CD14-positive monocyte (primary cell): Measurements from ENCODE around the gene NLRP12. TPM values are rescaled to one million over a fixed set of nuclear protein-coding genes. Genes with fewer than 3 reads are reported as not detected.
"Not testable (repeated sequence)": the region's sequence is repeated elsewhere in the genome, so short reads cannot be mapped to it uniquely, and the experiment has no call there.

Source experiments
- DNase-seq, 3 donors: peaks; one replicate each; pipeline ENCODE4 v3.0.0-alpha.2; 2011 to 2022
- H2AFZ ChIP-seq: 2 replicates; pipeline ENCODE4 v1.6.0; 2012; ENCODE audit warnings: mild to moderate bottlenecking, low read depth, low read length, inconsistent platforms; ENCODE audit not compliant: insufficient read depth, poor library complexity, severe bottlenecking
- H3K27ac ChIP-seq, 2 donors: 1 replicate in 1 of 2; 2 replicates in 1 of 2; pipeline ENCODE4 v1.5.1; 2012 to 2013; ENCODE audit warnings: low read length in 2 of 2, control low read depth in 1 of 2, inconsistent platforms in 1 of 2, low read depth in 1 of 2, mild to moderate bottlenecking in 1 of 2
- H3K27me3 ChIP-seq, 2 donors: one replicate each; pipeline versions ENCODE4 v1.6.0 to v1.6.1; 2011 to 2013; ENCODE audit warnings: low read length in 2 of 2; ENCODE audit not compliant: control insufficient read depth in 2 of 2, insufficient read depth in 2 of 2
- H3K36me3 ChIP-seq, 2 donors: replicated peaks in 1 of 2; 1 replicate in 1 of 2; 2 replicates in 1 of 2; pipeline versions ENCODE4 v1.5.1 to v1.6.1; 2012 to 2013; ENCODE audit warnings: low read length in 2 of 2, control low read depth in 1 of 2, inconsistent platforms in 1 of 2, mild to moderate bottlenecking in 1 of 2; ENCODE audit not compliant: insufficient read depth in 2 of 2, control insufficient read depth in 1 of 2
- H3K4me1 ChIP-seq, 2 donors: 1 replicate in 1 of 2; 2 replicates in 1 of 2; pipeline versions ENCODE4 v1.5.1 to v1.6.1; 2012 to 2013; ENCODE audit warnings: low read length in 2 of 2, control low read depth in 1 of 2, inconsistent platforms in 1 of 2, mild to moderate bottlenecking in 1 of 2, moderate library complexity in 1 of 2; ENCODE audit not compliant: insufficient read depth in 2 of 2, control insufficient read depth in 1 of 2
- H3K4me2 ChIP-seq: replicated peaks from 2 replicates; pipeline ENCODE3; 2012; ENCODE audit warnings: low read length, moderate library complexity, mild to moderate bottlenecking; ENCODE audit not compliant: poor library complexity, severe bottlenecking; ENCODE audit errors: extremely low read depth
- H3K4me3 ChIP-seq, 3 experiments: fragments of 200-600 bp in 1 of 3; sonication (generic) in 1 of 3; replicated peaks in 1 of 3; 1 replicate in 2 of 3; 2 replicates in 1 of 3; pipeline ENCODE4 v1.5.1; 2011 to 2013; ENCODE audit warnings: low read length in 3 of 3, mild to moderate bottlenecking in 3 of 3, control low read depth in 2 of 3, low read depth in 2 of 3, inconsistent platforms in 1 of 3, moderate library complexity in 1 of 3
- H3K79me2 ChIP-seq: 2 replicates; pipeline ENCODE4 v1.6.0; 2012; ENCODE audit warnings: mild to moderate bottlenecking, control low read depth, inconsistent platforms, low read length, moderate library complexity; ENCODE audit not compliant: insufficient read depth
- H3K9ac ChIP-seq: 2 replicates; pipeline ENCODE4 v1.6.0; 2017; ENCODE audit warnings: low read length, mild to moderate bottlenecking; ENCODE audit not compliant: insufficient read depth, poor library complexity, severe bottlenecking
- H3K9me3 ChIP-seq, 2 donors: replicated peaks in 1 of 2; 1 replicate in 1 of 2; 2 replicates in 1 of 2; pipeline versions ENCODE4 v1.5.1 to v1.6.1; 2012 to 2013; ENCODE audit warnings: low read length in 2 of 2, control low read depth in 1 of 2; ENCODE audit not compliant: control insufficient read depth in 1 of 2, insufficient read depth in 1 of 2
- H4K20me1 ChIP-seq: 2 replicates; pipeline ENCODE4 v1.6.0; 2012; ENCODE audit warnings: mild to moderate bottlenecking, low read length, control low read depth, moderate library complexity; ENCODE audit not compliant: insufficient read depth
- H3K27ac Mint-ChIP-seq, 7 donors: one replicate each; pipeline ENCODE4 v1.8.0; 2020; ENCODE audit warnings: mild to moderate bottlenecking in 7 of 7, mixed read lengths in 7 of 7, moderate library complexity in 6 of 7, inconsistent platforms in 2 of 7
- H3K27me3 Mint-ChIP-seq, 3 donors: one replicate each; pipeline ENCODE4 v1.8.0; 2021 to 2022; ENCODE audit warnings: low read depth in 3 of 3, mild to moderate bottlenecking in 3 of 3, mixed read lengths in 3 of 3, moderate library complexity in 3 of 3, inconsistent platforms in 1 of 3
- H3K36me3 Mint-ChIP-seq, 2 donors: one replicate each; pipeline ENCODE4 v1.8.0; 2020; ENCODE audit warnings: mixed read lengths in 2 of 2, inconsistent platforms in 1 of 2, mild to moderate bottlenecking in 1 of 2
- H3K4me1 Mint-ChIP-seq: one replicate; pipeline ENCODE4 v1.8.0; 2020; ENCODE audit warnings: mild to moderate bottlenecking, mixed read lengths
- H3K4me3 Mint-ChIP-seq, 2 donors: one replicate each; pipeline ENCODE4 v1.8.0; 2020; ENCODE audit warnings: mild to moderate bottlenecking in 2 of 2, mixed read lengths in 2 of 2, moderate library complexity in 1 of 2
- H3K9me3 Mint-ChIP-seq, 7 donors: one replicate each; pipeline ENCODE4 v1.8.0; 2020 to 2022; ENCODE audit warnings: mixed read lengths in 7 of 7, mild to moderate bottlenecking in 6 of 7, moderate library complexity in 6 of 7, inconsistent platforms in 2 of 7
- WGBS: methylation state at CpG from one replicate; pipeline ENCODE4 v1.1.5; 2013; ENCODE audit warnings: missing lambda C conversion rate; ENCODE audit not compliant: insufficient coverage; 5-methylcytosine and 5-hydroxymethylcytosine counted together
- intact Hi-C, 2 donors: fragments of 100-400 bp; cut with micrococcal nuclease; formaldehyde crosslinking; loops; one replicate each; pipeline versions ENCODE4 v1.15.0 to v1.15.1; 2023
- polyA plus RNA-seq, 3 donors: library from polyadenylated mRNA; depleted of rRNA in 1 of 3; unstranded in 2 of 3; stranded (reverse) in 1 of 3; fragments of 300-500 nt in 2 of 3; fragments of >200 nt in 1 of 3; fragmentation: Illumina TruSeq in 2 of 3; gene quantifications; 1 replicate in 2 of 3; 2 replicates in 1 of 3; pipeline ENCODE4 v1.2.3, GENCODE V29; 2012 to 2021
- TF ChIP-seq, protein P1 (sequence below): fragments of 200-600 bp; IDR thresholded peaks from one replicate; pipeline ENCODE4 v1.8.0; 2022; ENCODE audit warnings: antibody characterized with exemption, mild to moderate bottlenecking

Gene NLRP12
- polyA plus RNA-seq, 3 donors = 40.5 to 64.9 (median 47.0) TPM

GRCh38 chr19:53844849-53845246, 20.7 kb upstream of the NLRP12 start:
- Histone ChIP-seq H3K4me1 (peaks cover 89 to 91% of the 10 kb centered on the region in 2 donors), H2AFZ (no peak overlapping the region), H3K4me2 (peak overlapping the region; percentile 42), H3K4me3 (peak overlapping the region in 1 of 3 experiments; percentile 30), H3K36me3 (no peaks in the 10 kb centered on the region), H4K20me1 (no peaks in the 10 kb centered on the region), H3K79me2 (no peaks in the 10 kb centered on the region), H3K9ac (no peak overlapping the region), H3K27ac (peak overlapping the region in 1 of 2 donors; percentile 21), H3K9me3 (no peaks in the 10 kb centered on the region), H3K27me3 (no peaks in the 10 kb centered on the region)
- peak overlapping the region; percentile 77 to 98 (median 95) for H3K27ac Mint-ChIP-seq
- TF ChIP-seq, protein P1, sequence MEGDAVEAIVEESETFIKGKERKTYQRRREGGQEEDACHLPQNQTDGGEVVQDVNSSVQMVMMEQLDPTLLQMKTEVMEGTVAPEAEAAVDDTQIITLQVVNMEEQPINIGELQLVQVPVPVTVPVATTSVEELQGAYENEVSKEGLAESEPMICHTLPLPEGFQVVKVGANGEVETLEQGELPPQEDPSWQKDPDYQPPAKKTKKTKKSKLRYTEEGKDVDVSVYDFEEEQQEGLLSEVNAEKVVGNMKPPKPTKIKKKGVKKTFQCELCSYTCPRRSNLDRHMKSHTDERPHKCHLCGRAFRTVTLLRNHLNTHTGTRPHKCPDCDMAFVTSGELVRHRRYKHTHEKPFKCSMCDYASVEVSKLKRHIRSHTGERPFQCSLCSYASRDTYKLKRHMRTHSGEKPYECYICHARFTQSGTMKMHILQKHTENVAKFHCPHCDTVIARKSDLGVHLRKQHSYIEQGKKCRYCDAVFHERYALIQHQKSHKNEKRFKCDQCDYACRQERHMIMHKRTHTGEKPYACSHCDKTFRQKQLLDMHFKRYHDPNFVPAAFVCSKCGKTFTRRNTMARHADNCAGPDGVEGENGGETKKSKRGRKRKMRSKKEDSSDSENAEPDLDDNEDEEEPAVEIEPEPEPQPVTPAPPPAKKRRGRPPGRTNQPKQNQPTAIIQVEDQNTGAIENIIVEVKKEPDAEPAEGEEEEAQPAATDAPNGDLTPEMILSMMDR = no peak
- 8% methylated on average over 4 of the region's 9 CpGs for WGBS
- DNase-seq = peak; percentile 90 to 96 (median 93)
- peaks cover 76% of the 10 kb centered on the region for H3K4me1 Mint-ChIP-seq
- intact Hi-C loops = loop anchor here (5.0 kb wide), 1 partner anchor 37 kb away; the partner anchor contains the start of gene PRKCG (in 2 of the 2)
- H3K36me3 Mint-ChIP-seq = no peaks in the 10 kb centered on the region
- peaks cover 0 to 3% (median 0%) of the 10 kb centered on the region in 7 donors for H3K9me3 Mint-ChIP-seq
- H3K27me3 Mint-ChIP-seq = peaks cover 0 to 2% (median 0%) of the 10 kb centered on the region in 3 donors
- peak overlapping the region; percentile 21 to 48 for H3K4me3 Mint-ChIP-seq

- not testable (repeated sequence) for H3K27me3 Mint-ChIP-seq, H4K20me1 ChIP-seq, H2AFZ ChIP-seq, H3K9me3 Mint-ChIP-seq, H3K27me3 ChIP-seq, H3K9me3 ChIP-seq, H3K9ac ChIP-seq, H3K36me3 Mint-ChIP-seq, H3K4me3 ChIP-seq, H3K4me3 Mint-ChIP-seq, H3K36me3 ChIP-seq, H3K79me2 ChIP-seq
- intact Hi-C loops = loop anchor here in 1 of 2 donors (5.0 kb wide), 1 partner anchor 41 kb away; the partner anchor contains the start of gene PRKCG
- WGBS = no CpG with 5 or more reads among the region's 4 CpGs
- H3K4me2 ChIP-seq = peak overlapping the region; percentile 25
- peak overlapping the region; percentile 23 to 75 for H3K27ac ChIP-seq
- H3K4me1 ChIP-seq = peaks cover 54 to 55% of the 10 kb centered on the region in 2 donors
- Mint-ChIP-seq H3K4me1 (peaks cover 63% of the 10 kb centered on the region), H3K27ac (peak overlapping the region; percentile 57 to 94 (median 92))
- peak; percentile 69 to 93 (median 90) for DNase-seq
These were observed 16.8 kb upstream of the NLRP12 start for GRCh38 chr19:53840914-53841313.

DNA sequence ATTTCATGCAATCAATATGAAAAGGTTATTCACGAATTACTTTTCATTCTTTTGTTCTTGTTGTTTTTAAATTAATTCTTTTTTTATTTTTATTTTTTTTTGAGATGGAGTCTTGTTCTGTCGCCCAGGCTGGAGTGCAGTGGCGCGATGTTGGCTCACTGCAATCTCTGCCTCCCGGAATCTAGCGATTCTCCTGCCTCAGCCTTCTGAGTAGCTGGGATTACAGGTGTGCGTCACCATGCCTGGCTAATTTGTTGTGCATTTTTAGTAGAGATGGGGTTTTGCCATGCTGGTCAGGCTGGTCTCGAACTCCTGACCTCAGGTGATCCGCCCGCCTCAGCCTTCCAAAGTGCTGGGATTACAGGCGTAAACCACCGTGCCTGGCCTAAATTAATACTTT, 16.1 kb upstream of the NLRP12 start:
- H3K27me3 ChIP-seq, H3K36me3 Mint-ChIP-seq, H3K79me2 ChIP-seq, H3K36me3 ChIP-seq, H2AFZ ChIP-seq, H4K20me1 ChIP-seq, H3K4me3 Mint-ChIP-seq, H3K9ac ChIP-seq, H3K4me3 ChIP-seq, H3K27me3 Mint-ChIP-seq, H3K27ac ChIP-seq, DNase-seq, H3K9me3 ChIP-seq, H3K4me2 ChIP-seq, H3K9me3 Mint-ChIP-seq: not testable (repeated sequence)
- Mint-ChIP-seq H3K4me1 (peaks cover 57% of the 10 kb centered on the region), H3K27ac (peak overlapping the region in 1 of 7 donors; percentile 85)
- intact Hi-C loops = loop anchor here in 1 of 2 donors (5.0 kb wide), 1 partner anchor 42 kb away; the partner anchor contains the start of gene PRKCG
- 98% methylated on average over 7 of the region's 12 CpGs for WGBS
- H3K4me1 ChIP-seq = peaks cover 47 to 48% of the 10 kb centered on the region in 2 donors

GRCh38 chr19:53838446-53838845, 14.3 kb upstream of the NLRP12 start:
- not testable (repeated sequence) for H3K9me3 Mint-ChIP-seq, H3K27ac Mint-ChIP-seq, H3K9me3 ChIP-seq, H3K36me3 ChIP-seq, H3K79me2 ChIP-seq, H3K9ac ChIP-seq, H4K20me1 ChIP-seq, H3K36me3 Mint-ChIP-seq, H3K4me3 ChIP-seq, H3K27ac ChIP-seq, H3K4me2 ChIP-seq, H3K4me3 Mint-ChIP-seq, H3K27me3 ChIP-seq, H3K27me3 Mint-ChIP-seq, H2AFZ ChIP-seq, DNase-seq
- peaks cover 30 to 34% of the 10 kb centered on the region in 2 donors for H3K4me1 ChIP-seq
- peaks cover 47% of the 10 kb centered on the region for H3K4me1 Mint-ChIP-seq
- intact Hi-C loops = loop anchor here in 1 of 2 donors (10.0 kb wide), 1 partner anchor 1204 kb away; the partner anchor contains the start of gene ZNF83
- no CpG with 5 or more reads among the region's 5 CpGs for WGBS
